ENCODE results near the gene FMN2.

The FMN2 gene

DNA sequence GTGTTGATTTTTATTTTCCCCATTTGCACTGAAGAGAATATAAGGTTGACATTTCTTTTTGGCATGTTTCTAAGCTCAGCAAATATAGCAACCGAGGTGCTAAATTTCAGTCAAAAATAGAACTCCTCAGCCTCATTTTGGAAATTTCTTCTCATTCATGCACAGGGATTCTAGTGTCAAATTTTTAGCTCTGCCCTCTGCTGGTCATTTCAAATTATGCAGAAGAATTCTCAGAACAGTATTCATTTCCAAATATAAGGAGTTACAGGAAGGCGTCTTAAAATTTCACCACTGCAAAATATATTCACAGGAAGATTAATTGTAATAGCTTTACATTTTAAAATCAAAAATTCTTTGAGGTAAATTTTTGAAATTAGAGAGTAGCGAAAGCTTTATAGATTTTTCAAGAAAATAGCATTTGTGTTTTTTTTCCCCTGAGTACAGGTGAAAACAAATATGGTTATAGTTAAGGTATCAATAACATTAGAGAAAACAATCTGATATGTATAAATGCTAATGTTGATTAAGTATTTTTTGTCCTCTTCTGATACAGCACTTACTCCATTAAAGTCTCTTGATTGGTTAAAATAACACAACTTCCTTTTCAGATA is 57.9 kb downstream of the FMN2 start:
- no peaks in the 10 kb centered on the region for H3K27me3 ChIP-seq (ENCODE audit: low read length)
- no peak overlapping the region for H3K4me2 ChIP-seq (ENCODE audit: low read depth, low read length, poor library complexity, severe bottlenecking)
- H3K27ac ChIP-seq (ENCODE audit: low read depth, low read length), result no peak overlapping the region
- H3F3A ChIP-seq (ENCODE audit: insufficient read depth), result no peaks in the 10 kb centered on the region
- no peaks in the 10 kb centered on the region for H3K36me3 ChIP-seq (ENCODE audit: low read length)
- H3K9me2 ChIP-seq (replicated peaks; ENCODE audit: insufficient read depth, low read length), result no peaks in the 10 kb centered on the region
- TF ChIP-seq EZH2phosphoT487 (conservative IDR thresholded peaks at IDR 0.05; ENCODE audit: low read length), result no peak
- TF ChIP-seq, protein P1, sequence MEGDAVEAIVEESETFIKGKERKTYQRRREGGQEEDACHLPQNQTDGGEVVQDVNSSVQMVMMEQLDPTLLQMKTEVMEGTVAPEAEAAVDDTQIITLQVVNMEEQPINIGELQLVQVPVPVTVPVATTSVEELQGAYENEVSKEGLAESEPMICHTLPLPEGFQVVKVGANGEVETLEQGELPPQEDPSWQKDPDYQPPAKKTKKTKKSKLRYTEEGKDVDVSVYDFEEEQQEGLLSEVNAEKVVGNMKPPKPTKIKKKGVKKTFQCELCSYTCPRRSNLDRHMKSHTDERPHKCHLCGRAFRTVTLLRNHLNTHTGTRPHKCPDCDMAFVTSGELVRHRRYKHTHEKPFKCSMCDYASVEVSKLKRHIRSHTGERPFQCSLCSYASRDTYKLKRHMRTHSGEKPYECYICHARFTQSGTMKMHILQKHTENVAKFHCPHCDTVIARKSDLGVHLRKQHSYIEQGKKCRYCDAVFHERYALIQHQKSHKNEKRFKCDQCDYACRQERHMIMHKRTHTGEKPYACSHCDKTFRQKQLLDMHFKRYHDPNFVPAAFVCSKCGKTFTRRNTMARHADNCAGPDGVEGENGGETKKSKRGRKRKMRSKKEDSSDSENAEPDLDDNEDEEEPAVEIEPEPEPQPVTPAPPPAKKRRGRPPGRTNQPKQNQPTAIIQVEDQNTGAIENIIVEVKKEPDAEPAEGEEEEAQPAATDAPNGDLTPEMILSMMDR (IDR thresholded peaks at IDR 0.05; ENCODE audit: insufficient read depth, low read length, poor library complexity, severe bottlenecking), result peak; percentile 44
- H3K79me2 ChIP-seq (ENCODE audit: insufficient read depth, low read length), result no peaks in the 10 kb centered on the region
- H3K9ac ChIP-seq (ENCODE audit: low read length), result no peak overlapping the region
- no peaks in the 10 kb centered on the region for H3K9me3 ChIP-seq (ENCODE audit: insufficient read depth, low read length)
- no peak overlapping the region for H2AFZ ChIP-seq (ENCODE audit: low read depth, low read length, severe bottlenecking)
- H4K20me1 ChIP-seq (ENCODE audit: low read depth, low read length), result 0 out of 2 replicates have a peak, but pooled peaks cover 5% of the 10 kb centered on the region
- H3K4me3 ChIP-seq (ENCODE audit: insufficient read depth, low read length, poor library complexity, severe bottlenecking), result no peak overlapping the region

DNA sequence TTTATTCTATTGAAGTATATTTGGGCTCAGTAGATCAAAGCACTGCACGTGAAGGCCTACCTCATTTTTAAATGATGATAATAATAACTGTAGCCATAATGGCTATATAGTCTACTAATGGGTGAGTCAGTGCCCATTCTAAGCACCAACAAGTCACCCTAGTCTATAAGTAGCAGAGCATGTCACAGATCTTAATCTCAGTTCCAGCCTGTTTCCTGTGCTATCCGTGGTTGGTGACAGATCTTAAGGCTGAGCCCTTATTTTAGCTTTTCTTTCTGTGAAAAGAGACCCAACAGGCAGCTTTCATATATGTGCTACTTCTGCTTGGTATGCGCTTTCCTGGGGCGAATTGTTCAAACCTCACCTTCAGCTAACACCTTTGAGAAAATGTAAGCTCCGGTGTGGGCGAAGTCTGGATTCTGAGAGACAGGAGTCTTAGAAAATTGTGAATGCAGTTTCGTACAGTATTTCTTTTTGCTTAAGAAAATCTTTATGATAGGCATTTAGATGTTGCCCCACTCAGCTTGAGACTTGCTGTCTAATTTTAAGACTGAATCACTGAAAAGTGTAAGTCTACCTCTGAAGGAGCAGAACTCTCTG is 59.6 kb downstream of the FMN2 start:
- TF ChIP-seq, protein P1 (IDR thresholded peaks at IDR 0.05; ENCODE audit: insufficient read depth, low read length, poor library complexity, severe bottlenecking), result no peak
- no peak for TF ChIP-seq EZH2phosphoT487 (conservative IDR thresholded peaks at IDR 0.05; ENCODE audit: low read length)
- Histone ChIP-seq H3K27me3 (ENCODE audit: low read length) (no peaks in the 10 kb centered on the region), H4K20me1 (ENCODE audit: low read depth, low read length) (0 out of 2 replicates have a peak, but pooled peaks cover 5% of the 10 kb centered on the region), H3K27ac (ENCODE audit: low read depth, low read length) (no peak overlapping the region), H3K79me2 (ENCODE audit: insufficient read depth, low read length) (no peaks in the 10 kb centered on the region), H3K9me2 (replicated peaks; ENCODE audit: insufficient read depth, low read length) (no peaks in the 10 kb centered on the region), H3K4me2 (ENCODE audit: low read depth, low read length, poor library complexity, severe bottlenecking) (no peak overlapping the region), H3K9me3 (ENCODE audit: insufficient read depth, low read length) (no peaks in the 10 kb centered on the region), H3K36me3 (ENCODE audit: low read length) (no peaks in the 10 kb centered on the region), H3K9ac (ENCODE audit: low read length) (no peak overlapping the region), H3K4me3 (ENCODE audit: insufficient read depth, low read length, poor library complexity, severe bottlenecking) (no peak overlapping the region), H2AFZ (ENCODE audit: low read depth, low read length, severe bottlenecking) (no peak overlapping the region), H3F3A (ENCODE audit: insufficient read depth) (no peaks in the 10 kb centered on the region)

DNA sequence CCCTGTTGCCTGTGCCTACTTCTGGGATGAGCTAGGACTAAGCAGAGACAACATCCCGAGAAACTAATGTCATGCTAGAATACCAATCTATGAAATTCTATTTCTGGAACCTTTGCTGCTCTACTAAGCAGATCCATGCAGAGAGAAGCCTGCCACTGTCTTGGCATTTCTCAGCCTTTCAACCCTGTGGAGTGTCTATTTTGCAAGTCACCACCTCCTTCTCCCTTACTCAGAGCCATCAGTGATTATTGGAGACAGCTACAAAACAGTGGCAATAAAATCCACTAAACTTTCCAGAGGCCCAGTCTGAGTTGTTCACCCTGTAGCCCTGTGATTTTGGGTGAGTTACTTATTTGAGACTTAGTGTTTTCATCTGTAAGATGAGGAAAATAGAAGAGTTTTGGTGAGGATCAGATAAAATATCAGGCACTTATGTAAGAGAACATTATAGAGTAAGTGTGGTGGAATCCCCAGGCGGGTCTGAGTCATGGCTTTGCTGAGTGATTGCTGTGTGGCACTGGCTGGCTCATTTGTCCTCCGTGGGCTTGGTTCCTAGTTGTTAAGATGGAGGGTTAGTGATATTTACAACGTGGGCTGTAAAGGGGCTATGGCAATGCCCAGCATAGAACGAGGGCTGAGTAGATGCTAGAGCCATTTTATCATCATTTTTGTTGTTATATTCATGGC is 61.1 kb downstream of the FMN2 start:
- Histone ChIP-seq H3K79me2 (ENCODE audit: insufficient read depth, low read length) (no peaks in the 10 kb centered on the region), H3K27ac (ENCODE audit: low read depth, low read length) (no peak overlapping the region), H2AFZ (ENCODE audit: low read depth, low read length, severe bottlenecking) (no peak overlapping the region), H3K4me2 (ENCODE audit: low read depth, low read length, poor library complexity, severe bottlenecking) (no peak overlapping the region), H3K4me3 (ENCODE audit: insufficient read depth, low read length, poor library complexity, severe bottlenecking) (no peak overlapping the region), H3K9ac (ENCODE audit: low read length) (no peak overlapping the region), H3K36me3 (ENCODE audit: low read length) (no peaks in the 10 kb centered on the region), H3K9me3 (ENCODE audit: insufficient read depth, low read length) (no peaks in the 10 kb centered on the region), H3K9me2 (replicated peaks; ENCODE audit: insufficient read depth, low read length) (no peaks in the 10 kb centered on the region), H3K27me3 (ENCODE audit: low read length) (no peaks in the 10 kb centered on the region), H3F3A (ENCODE audit: insufficient read depth) (no peaks in the 10 kb centered on the region), H4K20me1 (ENCODE audit: low read depth, low read length) (0 out of 2 replicates have a peak, but pooled peaks cover 5% of the 10 kb centered on the region)
- TF ChIP-seq, protein P1 (IDR thresholded peaks at IDR 0.05; ENCODE audit: insufficient read depth, low read length, poor library complexity, severe bottlenecking), result no peak
- no peak for TF ChIP-seq EZH2phosphoT487 (conservative IDR thresholded peaks at IDR 0.05; ENCODE audit: low read length)

Measured in SU-DHL-6 (cell line).